Transverse colon (tissue), 4 donors: Measurements from ENCODE around the gene SPECC1. TPM values are rescaled to one million over a fixed set of nuclear protein-coding genes. Genes with fewer than 3 reads are reported as not detected.
"Not testable (repeated sequence)": the region's sequence is repeated elsewhere in the genome, so short reads cannot be mapped to it uniquely, and the experiment has no call there.

ENCODE experiments used
- DNase-seq: peaks from one replicate; pipeline ENCODE4 v3.0.0-alpha.2; 2019
- H3K27ac ChIP-seq, 4 donors: fragments of 200-600 bp; sonication (generic); 2 replicates each; pipeline ENCODE4 v1.5.1; 2016 to 2018; ENCODE audit warnings: inconsistent platforms in 4 of 4
- H3K27me3 ChIP-seq: fragments of 200-600 bp; sonication (generic); 2 replicates; pipeline ENCODE4 v1.5.1; 2017; ENCODE audit warnings: inconsistent platforms
- H3K36me3 ChIP-seq, 4 donors: fragments of 200-600 bp; sonication (generic); 2 replicates each; pipeline ENCODE4 v1.5.1; 2017 to 2019; ENCODE audit warnings: inconsistent platforms in 4 of 4
- H3K4me1 ChIP-seq, 4 donors: fragments of 200-600 bp; sonication (generic); 2 replicates each; pipeline ENCODE4 v1.5.1; 2017 to 2020; ENCODE audit warnings: inconsistent platforms in 4 of 4
- H3K4me3 ChIP-seq, 4 donors: fragments of 200-600 bp; sonication (generic); 1 replicate in 1 of 4; 2 replicates in 3 of 4; pipeline versions ENCODE4 v1.5.1 to v1.6.1; 2017 to 2019; ENCODE audit warnings: inconsistent platforms in 4 of 4
- H3K9me3 ChIP-seq, 2 donors: fragments of 200-600 bp; sonication (generic); 2 replicates each; pipeline ENCODE4 v1.5.1; 2017 to 2019; ENCODE audit warnings: inconsistent platforms in 2 of 2
- EP300 ChIP-seq: sonication (generic); formaldehyde crosslinking; IDR thresholded peaks from one replicate; pipeline ENCODE4 v1.6.1; 2017; ENCODE audit warnings: antibody characterized with exemption, low read depth
- POLR2A ChIP-seq: fragments of 450-650 bp; IDR thresholded peaks from one replicate; pipeline ENCODE4 v1.6.1; 2016; ENCODE audit warnings: antibody characterized with exemption, mild to moderate bottlenecking, moderate library complexity
- POLR2AphosphoS5 ChIP-seq, 3 donors: sonication (generic); formaldehyde crosslinking; IDR thresholded peaks; one replicate each; pipeline ENCODE4 v1.6.1; 2016; ENCODE audit warnings: antibody characterized with exemption in 3 of 3
- WGBS, 2 donors: methylation state at CpG; one replicate each; pipeline ENCODE4 v1.1.5; 2018; ENCODE audit warnings: low coverage in 1 of 2; 5-methylcytosine and 5-hydroxymethylcytosine counted together
- in situ Hi-C, 4 donors: fragments of 200-750 bp; cut with MboI; loops; one replicate each; pipeline versions ENCODE4 v1.15.0 to v1.15.1; 2017; ENCODE audit warnings: low sequenced_read_pairs in 3 of 4, low pct_ligation_motif_present in 1 of 4, low pct_unique_long_range_greater_than_20kb in 1 of 4
- intact Hi-C: fragments of 100-400 bp; cut with DNase I; formaldehyde crosslinking; loops from one replicate; pipeline ENCODE4 v1.15.1; 2023; ENCODE audit warnings: low total_unique reads
- total RNA-seq, 4 donors: library from RNA; depleted of rRNA; stranded (reverse); fragments of >200 nt; gene quantifications; one replicate each; pipeline ENCODE4 v1.1.0, GENCODE V29; 2016
- TF ChIP-seq, protein P1 (sequence below), 5 experiments: fragments of 200-600 bp in 3 of 5; fragments of 450-650 bp in 2 of 5; sonication (generic) in 3 of 5; IDR thresholded peaks; 1 replicate in 2 of 5; 2 replicates in 3 of 5; pipeline ENCODE4 v1.5.1; 2016 to 2017; ENCODE audit warnings: antibody characterized with exemption in 5 of 5, inconsistent platforms in 3 of 5, mild to moderate bottlenecking in 2 of 5, moderate library complexity in 1 of 5

The SPECC1 gene
- total RNA-seq, 4 donors from 2014 or later: 117 to 141 (median 125) TPM

DNA sequence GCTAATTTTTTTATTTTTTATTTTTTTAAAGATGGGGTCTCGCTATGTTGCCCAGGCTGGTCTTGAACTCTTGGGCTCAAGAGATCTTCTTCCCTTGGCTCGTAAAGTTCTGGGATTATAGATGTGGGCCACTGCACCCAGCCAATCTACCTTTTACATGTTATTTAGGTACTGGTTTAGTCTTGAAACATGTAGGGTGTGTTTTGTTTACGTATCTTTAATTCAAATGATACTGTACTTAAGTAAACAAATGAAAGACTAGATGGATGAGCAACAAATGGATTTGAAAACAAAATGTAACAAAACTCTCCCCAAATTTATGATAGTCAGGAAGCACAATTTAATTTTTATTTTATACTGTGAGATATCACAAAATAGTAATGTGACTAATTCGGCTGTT, 250.5 kb downstream of the SPECC1 start:
- TF ChIP-seq POLR2A (no peak), EP300 (no peak), POLR2AphosphoS5 (IDR thresholded peaks at IDR 0.05) (no peak)
- TF ChIP-seq, protein P1, sequence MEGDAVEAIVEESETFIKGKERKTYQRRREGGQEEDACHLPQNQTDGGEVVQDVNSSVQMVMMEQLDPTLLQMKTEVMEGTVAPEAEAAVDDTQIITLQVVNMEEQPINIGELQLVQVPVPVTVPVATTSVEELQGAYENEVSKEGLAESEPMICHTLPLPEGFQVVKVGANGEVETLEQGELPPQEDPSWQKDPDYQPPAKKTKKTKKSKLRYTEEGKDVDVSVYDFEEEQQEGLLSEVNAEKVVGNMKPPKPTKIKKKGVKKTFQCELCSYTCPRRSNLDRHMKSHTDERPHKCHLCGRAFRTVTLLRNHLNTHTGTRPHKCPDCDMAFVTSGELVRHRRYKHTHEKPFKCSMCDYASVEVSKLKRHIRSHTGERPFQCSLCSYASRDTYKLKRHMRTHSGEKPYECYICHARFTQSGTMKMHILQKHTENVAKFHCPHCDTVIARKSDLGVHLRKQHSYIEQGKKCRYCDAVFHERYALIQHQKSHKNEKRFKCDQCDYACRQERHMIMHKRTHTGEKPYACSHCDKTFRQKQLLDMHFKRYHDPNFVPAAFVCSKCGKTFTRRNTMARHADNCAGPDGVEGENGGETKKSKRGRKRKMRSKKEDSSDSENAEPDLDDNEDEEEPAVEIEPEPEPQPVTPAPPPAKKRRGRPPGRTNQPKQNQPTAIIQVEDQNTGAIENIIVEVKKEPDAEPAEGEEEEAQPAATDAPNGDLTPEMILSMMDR (IDR thresholded peaks at IDR 0.05): no peak
- no peak for DNase-seq
- H3K27ac ChIP-seq: no peak overlapping the region
- H3K9me3 ChIP-seq: no peaks in the 10 kb centered on the region
- H3K4me3 ChIP-seq: no peak overlapping the region
- 83 to 97% methylated on average over 4 of the region's 4 CpGs for WGBS, 2 donors
- H3K27me3 ChIP-seq: no peaks in the 10 kb centered on the region
- intact Hi-C loops (no loop called here), in situ Hi-C loops (no loop called here)
- H3K36me3 ChIP-seq: peaks cover 0 to 8% (median 0%) of the 10 kb centered on the region in 4 donors
- no peaks in the 10 kb centered on the region for H3K4me1 ChIP-seq

DNA sequence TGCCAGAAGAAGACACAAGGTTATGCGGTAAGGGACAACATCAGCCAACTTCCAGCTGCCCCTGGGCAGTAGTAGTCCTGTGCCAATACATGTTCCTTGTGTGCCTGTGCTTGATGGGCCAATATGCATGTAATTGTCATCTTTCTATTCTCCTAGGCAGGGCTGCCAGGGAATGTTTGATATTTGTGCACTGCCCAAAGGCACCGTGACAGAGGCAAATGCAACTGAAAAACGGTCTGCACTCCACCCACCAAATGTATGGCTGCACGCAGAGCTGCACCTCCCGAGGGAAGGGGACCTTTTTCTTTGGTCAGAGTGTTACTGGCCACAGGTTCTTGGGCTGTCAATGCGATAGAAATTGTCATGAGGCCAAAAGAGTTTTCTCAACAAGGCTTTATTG, 251.1 kb downstream of the SPECC1 start:
- TF ChIP-seq, protein P1 (IDR thresholded peaks at IDR 0.05): no peak
- no peak for TF ChIP-seq POLR2AphosphoS5 (IDR thresholded peaks at IDR 0.05)
- no peak for TF ChIP-seq POLR2A
- TF ChIP-seq EP300: no peak
- no peak overlapping the region for H3K27ac ChIP-seq
- no peaks in the 10 kb centered on the region for H3K27me3 ChIP-seq
- no peak overlapping the region for H3K4me3 ChIP-seq
- H3K9me3 ChIP-seq: no peaks in the 10 kb centered on the region
- in situ Hi-C loops: no loop called here
- H3K36me3 ChIP-seq: peaks cover 0 to 8% (median 0%) of the 10 kb centered on the region in 4 donors
- DNase-seq: no peak
- intact Hi-C loops: no loop called here
- no peaks in the 10 kb centered on the region for H3K4me1 ChIP-seq
- WGBS, 2 donors: 89 to 100% methylated on average over 1 to 6 of the region's 6 CpGs

DNA sequence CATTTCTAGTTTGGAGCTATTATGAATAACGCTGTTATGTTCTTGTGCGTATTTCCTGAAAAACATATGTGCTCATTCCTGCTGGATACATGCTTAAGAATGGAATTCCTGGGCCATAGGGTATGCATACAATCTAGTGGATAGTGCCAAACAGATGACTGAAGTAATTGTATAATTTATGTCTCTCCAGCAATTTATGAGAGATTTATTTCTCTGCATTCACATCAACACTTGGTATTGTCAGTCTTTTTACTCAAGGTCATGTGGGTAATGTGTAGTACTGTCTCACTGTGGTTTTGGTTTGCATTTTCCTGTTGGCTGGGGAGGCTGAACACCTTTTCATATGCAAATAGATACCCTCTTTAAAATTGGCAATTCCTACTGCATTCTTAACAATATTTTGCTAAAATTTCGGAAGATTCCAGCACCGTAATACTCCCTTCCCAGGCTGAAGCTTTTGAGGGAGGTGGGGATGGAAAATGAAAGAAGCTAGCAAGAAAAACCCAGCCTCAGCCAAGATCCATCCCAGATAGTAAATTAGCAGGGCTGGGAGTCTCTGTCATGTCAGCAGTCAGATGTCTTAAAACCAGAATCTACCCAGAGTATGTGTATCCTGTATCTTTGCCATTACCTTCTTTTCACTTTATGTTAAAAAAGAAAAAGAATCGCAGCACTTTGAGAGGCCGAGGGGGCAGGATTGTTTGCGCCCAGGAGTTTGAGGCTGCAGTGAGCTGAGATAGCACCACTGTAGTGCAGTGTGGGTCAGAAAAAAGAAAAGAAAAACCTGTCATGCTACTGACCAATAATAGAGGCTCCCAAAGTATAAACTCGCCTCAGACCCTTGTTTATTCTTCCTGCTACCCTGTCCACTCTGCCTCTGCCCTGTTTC, 253.3 kb downstream of the SPECC1 start:
- no peak for DNase-seq
- Histone ChIP-seq H3K4me3 (no peak overlapping the region), H3K9me3 (no peaks in the 10 kb centered on the region), H3K27ac (peak overlapping the region in 1 of 4 donors; percentile 30), H3K27me3 (no peaks in the 10 kb centered on the region), H3K4me1 (no peaks in the 10 kb centered on the region), H3K36me3 (peaks cover 0 to 8% (median 0%) of the 10 kb centered on the region in 4 donors)
- in situ Hi-C loops (no loop called here), intact Hi-C loops (no loop called here)
- TF ChIP-seq, protein P1 (IDR thresholded peaks at IDR 0.05): no peak
- TF ChIP-seq POLR2A (no peak), POLR2AphosphoS5 (IDR thresholded peaks at IDR 0.05) (no peak), EP300 (no peak)
- 77 to 87% methylated on average over 7 to 8 of the region's 8 CpGs for WGBS, 2 donors

DNA sequence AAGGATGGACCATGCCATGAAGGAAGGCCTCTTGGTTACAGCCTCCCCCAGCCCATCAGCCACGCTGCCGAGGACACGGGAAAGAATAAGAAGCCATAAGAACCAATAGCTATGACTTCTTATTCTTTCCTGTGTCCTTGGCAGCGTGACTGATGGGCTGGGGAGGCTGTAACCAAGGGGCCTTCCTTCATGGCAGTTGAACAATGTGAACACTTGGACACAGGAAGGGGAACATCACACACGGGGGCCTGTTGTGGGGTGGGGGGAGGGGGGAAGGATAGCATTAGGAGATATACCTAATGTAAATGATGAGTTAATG, 253.9 kb downstream of the SPECC1 start:
- intact Hi-C loops, H3K9me3 ChIP-seq, H3K4me1 ChIP-seq, in situ Hi-C loops, DNase-seq, H3K4me3 ChIP-seq, H3K27me3 ChIP-seq, H3K36me3 ChIP-seq: not testable (repeated sequence)
- WGBS, 2 donors: 90% methylated on average over 5 of the region's 5 CpGs; no CpG with 5 or more reads in 1 of the 2 donors
- H3K27ac ChIP-seq: peak overlapping the region in 1 of 4 donors; percentile 30

DNA sequence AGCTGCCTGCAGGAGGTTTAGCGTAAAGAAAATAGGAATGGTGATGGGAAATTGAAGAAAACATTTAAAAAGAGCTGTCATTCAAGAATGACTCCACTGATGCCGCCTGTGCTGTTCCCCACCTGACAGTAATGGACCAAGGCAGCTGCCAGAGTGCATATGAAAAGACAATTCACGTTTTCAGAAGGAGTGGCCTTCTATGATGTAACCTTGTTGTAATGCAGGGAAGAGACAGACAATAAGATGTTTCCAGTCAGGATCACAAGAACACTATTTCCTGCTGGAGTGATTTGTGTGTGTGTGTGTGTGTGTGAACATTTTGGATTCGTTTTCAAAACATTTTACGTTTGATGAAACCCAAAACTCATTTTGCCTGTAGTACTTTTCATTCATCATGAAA, 254.4 kb downstream of the SPECC1 start:
- no peak for DNase-seq
- 71 to 76% methylated on average over 5 of the region's 5 CpGs for WGBS, 2 donors
- no peaks in the 10 kb centered on the region for H3K27me3 ChIP-seq
- no peaks in the 10 kb centered on the region for H3K36me3 ChIP-seq
- no peak overlapping the region for H3K4me3 ChIP-seq
- in situ Hi-C loops: no loop called here
- intact Hi-C loops: no loop called here
- no peaks in the 10 kb centered on the region for H3K4me1 ChIP-seq
- no peaks in the 10 kb centered on the region for H3K9me3 ChIP-seq
- peak overlapping the region in 1 of 4 donors; percentile 31 for H3K27ac ChIP-seq
- TF ChIP-seq EP300 (no peak), POLR2A (no peak), POLR2AphosphoS5 (IDR thresholded peaks at IDR 0.05) (peak in 1 of 3 donors; percentile 17)
